Measurements from ENCODE around the gene ZNF786. TPM values are rescaled to one million over a fixed set of nuclear protein-coding genes. Genes with fewer than 3 reads are reported as not detected.

Gene ZNF786
- total RNA-seq, 1 experiment from 2014 or later: 10.1 TPM

DNA sequence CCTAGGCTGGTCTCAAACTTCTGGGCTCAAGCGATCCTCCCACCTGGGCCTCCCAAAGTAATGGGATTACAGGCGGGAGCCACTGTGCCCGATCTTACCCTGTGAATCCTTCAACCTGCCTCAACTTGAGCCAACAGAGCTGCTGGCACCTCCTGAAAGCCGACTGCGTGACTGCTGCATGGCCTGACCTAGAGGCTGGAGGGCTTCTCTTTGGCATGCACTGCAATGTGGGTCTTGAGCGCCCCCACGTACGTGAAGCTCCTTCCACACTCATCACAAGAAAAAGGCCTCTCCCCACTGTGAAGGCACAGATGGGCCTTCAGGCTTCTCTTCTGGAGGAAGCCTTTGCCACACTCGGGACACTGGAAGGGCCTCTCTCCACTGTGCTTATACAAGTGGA is 12.9 kb upstream of the ZNF786 start:
- H3K4me3 ChIP-seq (ENCODE audit: low read depth in 2 of 2, low read length in 2 of 2): no peak overlapping the region
- H3K9me3 ChIP-seq (ENCODE audit: control insufficient read depth, insufficient read depth, low read depth, low read length): no peaks in the 10 kb centered on the region
- ATAC-seq: no peak
- TF ChIP-seq POLR2AphosphoS5 (IDR thresholded peaks at IDR 0.05; ENCODE audit: low read depth, low read length) (no peak), SIN3A (IDR thresholded peaks at IDR 0.05; ENCODE audit: borderline replicate concordance, insufficient read depth, low read depth, low read length) (no peak), TCF7L2 (IDR thresholded peaks at IDR 0.05; ENCODE audit: low read depth, low read length) (no peak)
- TF ChIP-seq, protein P1, sequence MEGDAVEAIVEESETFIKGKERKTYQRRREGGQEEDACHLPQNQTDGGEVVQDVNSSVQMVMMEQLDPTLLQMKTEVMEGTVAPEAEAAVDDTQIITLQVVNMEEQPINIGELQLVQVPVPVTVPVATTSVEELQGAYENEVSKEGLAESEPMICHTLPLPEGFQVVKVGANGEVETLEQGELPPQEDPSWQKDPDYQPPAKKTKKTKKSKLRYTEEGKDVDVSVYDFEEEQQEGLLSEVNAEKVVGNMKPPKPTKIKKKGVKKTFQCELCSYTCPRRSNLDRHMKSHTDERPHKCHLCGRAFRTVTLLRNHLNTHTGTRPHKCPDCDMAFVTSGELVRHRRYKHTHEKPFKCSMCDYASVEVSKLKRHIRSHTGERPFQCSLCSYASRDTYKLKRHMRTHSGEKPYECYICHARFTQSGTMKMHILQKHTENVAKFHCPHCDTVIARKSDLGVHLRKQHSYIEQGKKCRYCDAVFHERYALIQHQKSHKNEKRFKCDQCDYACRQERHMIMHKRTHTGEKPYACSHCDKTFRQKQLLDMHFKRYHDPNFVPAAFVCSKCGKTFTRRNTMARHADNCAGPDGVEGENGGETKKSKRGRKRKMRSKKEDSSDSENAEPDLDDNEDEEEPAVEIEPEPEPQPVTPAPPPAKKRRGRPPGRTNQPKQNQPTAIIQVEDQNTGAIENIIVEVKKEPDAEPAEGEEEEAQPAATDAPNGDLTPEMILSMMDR (IDR thresholded peaks at IDR 0.05): no peak
- TF ChIP-seq, protein P2, sequence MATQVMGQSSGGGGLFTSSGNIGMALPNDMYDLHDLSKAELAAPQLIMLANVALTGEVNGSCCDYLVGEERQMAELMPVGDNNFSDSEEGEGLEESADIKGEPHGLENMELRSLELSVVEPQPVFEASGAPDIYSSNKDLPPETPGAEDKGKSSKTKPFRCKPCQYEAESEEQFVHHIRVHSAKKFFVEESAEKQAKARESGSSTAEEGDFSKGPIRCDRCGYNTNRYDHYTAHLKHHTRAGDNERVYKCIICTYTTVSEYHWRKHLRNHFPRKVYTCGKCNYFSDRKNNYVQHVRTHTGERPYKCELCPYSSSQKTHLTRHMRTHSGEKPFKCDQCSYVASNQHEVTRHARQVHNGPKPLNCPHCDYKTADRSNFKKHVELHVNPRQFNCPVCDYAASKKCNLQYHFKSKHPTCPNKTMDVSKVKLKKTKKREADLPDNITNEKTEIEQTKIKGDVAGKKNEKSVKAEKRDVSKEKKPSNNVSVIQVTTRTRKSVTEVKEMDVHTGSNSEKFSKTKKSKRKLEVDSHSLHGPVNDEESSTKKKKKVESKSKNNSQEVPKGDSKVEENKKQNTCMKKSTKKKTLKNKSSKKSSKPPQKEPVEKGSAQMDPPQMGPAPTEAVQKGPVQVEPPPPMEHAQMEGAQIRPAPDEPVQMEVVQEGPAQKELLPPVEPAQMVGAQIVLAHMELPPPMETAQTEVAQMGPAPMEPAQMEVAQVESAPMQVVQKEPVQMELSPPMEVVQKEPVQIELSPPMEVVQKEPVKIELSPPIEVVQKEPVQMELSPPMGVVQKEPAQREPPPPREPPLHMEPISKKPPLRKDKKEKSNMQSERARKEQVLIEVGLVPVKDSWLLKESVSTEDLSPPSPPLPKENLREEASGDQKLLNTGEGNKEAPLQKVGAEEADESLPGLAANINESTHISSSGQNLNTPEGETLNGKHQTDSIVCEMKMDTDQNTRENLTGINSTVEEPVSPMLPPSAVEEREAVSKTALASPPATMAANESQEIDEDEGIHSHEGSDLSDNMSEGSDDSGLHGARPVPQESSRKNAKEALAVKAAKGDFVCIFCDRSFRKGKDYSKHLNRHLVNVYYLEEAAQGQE (IDR thresholded peaks at IDR 0.05; ENCODE audit: insufficient read depth in 1 of 2, low read depth in 2 of 2, low read length in 1 of 2): no peak
- no peak for DNase-seq (ENCODE audit: low read depth, low spot score)
- CTCF ChIA-PET: no interaction called here
- no peaks in the 10 kb centered on the region for H3K27me3 ChIP-seq (ENCODE audit: control insufficient read depth, insufficient read depth, low read length)
- H3K4me1 ChIP-seq (ENCODE audit: control insufficient read depth, insufficient read depth, low read length): no peaks in the 10 kb centered on the region
- H3K27ac ChIP-seq (ENCODE audit: low read length): no peak overlapping the region
- no peaks in the 10 kb centered on the region for H3K36me3 ChIP-seq (ENCODE audit: control insufficient read depth, insufficient read depth, low read length)
- intact Hi-C loops (cut with micrococcal nuclease; ENCODE audit: unreplicated experiment): no loop called here
- POLR2A ChIA-PET: no interaction called here
- BruUV-seq (replicated peaks): no TSS peak
- in situ Hi-C loops (cut with HindIII; ENCODE audit: low pct_unique_long_range_greater_than_20kb, low sequenced_read_pairs): no loop called here

DNA sequence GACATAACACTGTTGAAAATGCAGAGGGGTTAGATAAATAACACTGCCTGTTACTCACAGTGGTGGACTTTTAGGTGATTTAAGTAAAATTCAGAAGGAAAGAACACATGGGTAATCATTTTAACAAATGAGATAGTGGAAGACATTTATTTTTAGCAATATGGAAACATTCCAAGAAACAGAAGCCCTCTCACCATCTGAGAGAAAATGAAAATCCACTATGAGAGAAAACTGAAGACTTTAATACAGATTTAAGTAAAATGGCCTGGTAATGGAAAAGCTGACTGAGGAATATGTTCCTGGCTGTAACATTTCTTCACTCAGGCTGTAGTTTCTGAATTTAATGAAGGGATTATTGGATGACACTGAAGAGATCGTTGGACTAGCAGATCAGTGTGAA is 12.1 kb upstream of the ZNF786 start:
- in situ Hi-C loops (cut with HindIII; ENCODE audit: low pct_unique_long_range_greater_than_20kb, low sequenced_read_pairs): no loop called here

More for the DNA sequence above, 12.1 kb upstream of the ZNF786 start:
- no peaks in the 10 kb centered on the region for H3K4me1 ChIP-seq (ENCODE audit: control insufficient read depth, insufficient read depth, low read length)
- no peak for DNase-seq (ENCODE audit: low read depth, low spot score)
- H3K9me3 ChIP-seq (ENCODE audit: control insufficient read depth, insufficient read depth, low read depth, low read length): no peaks in the 10 kb centered on the region
- ChIA-PET CTCF (no interaction called here), POLR2A (no interaction called here)
- ATAC-seq: no peak
- no TSS peak for BruUV-seq (replicated peaks)
- H3K27me3 ChIP-seq (ENCODE audit: control insufficient read depth, insufficient read depth, low read length): no peaks in the 10 kb centered on the region
- no peaks in the 10 kb centered on the region for H3K36me3 ChIP-seq (ENCODE audit: control insufficient read depth, insufficient read depth, low read length)
- TF ChIP-seq, protein P1 (IDR thresholded peaks at IDR 0.05): no peak
- TF ChIP-seq SIN3A (IDR thresholded peaks at IDR 0.05; ENCODE audit: borderline replicate concordance, insufficient read depth, low read depth, low read length) (no peak), TCF7L2 (IDR thresholded peaks at IDR 0.05; ENCODE audit: low read depth, low read length) (no peak), POLR2AphosphoS5 (IDR thresholded peaks at IDR 0.05; ENCODE audit: low read depth, low read length) (no peak)
- TF ChIP-seq, protein P2 (IDR thresholded peaks at IDR 0.05; ENCODE audit: insufficient read depth in 1 of 2, low read depth in 2 of 2, low read length in 1 of 2): no peak
- H3K4me3 ChIP-seq (ENCODE audit: low read depth in 2 of 2, low read length in 2 of 2): no peak overlapping the region
- intact Hi-C loops (cut with micrococcal nuclease; ENCODE audit: unreplicated experiment): no loop called here
- H3K27ac ChIP-seq (ENCODE audit: low read length): no peak overlapping the region
